Measurements from ENCODE around the gene PCOLCE2. TPM values are rescaled to one million over a fixed set of nuclear protein-coding genes. Genes with fewer than 3 reads are reported as not detected.

PCOLCE2 gene
- total RNA-seq, 1 donor from 2014 or later, result 23.3 TPM

GRCh38 chr3:142839831-142840230 is 49.1 kb downstream of the PCOLCE2 start:
- H3K9me3 ChIP-seq, result no peaks in the 10 kb centered on the region
- H3K4me3 ChIP-seq, result no peak overlapping the region
- no peaks in the 10 kb centered on the region for H3K27me3 ChIP-seq
- intact Hi-C loops (cut with DNase I), result no loop called here
- no peak for DNase-seq
- no peaks in the 10 kb centered on the region for H3K36me3 ChIP-seq
- ATAC-seq, result no peak
- no peak overlapping the region for H3K27ac ChIP-seq
- no peaks in the 10 kb centered on the region for H3K4me1 ChIP-seq
- TF ChIP-seq, protein P1, sequence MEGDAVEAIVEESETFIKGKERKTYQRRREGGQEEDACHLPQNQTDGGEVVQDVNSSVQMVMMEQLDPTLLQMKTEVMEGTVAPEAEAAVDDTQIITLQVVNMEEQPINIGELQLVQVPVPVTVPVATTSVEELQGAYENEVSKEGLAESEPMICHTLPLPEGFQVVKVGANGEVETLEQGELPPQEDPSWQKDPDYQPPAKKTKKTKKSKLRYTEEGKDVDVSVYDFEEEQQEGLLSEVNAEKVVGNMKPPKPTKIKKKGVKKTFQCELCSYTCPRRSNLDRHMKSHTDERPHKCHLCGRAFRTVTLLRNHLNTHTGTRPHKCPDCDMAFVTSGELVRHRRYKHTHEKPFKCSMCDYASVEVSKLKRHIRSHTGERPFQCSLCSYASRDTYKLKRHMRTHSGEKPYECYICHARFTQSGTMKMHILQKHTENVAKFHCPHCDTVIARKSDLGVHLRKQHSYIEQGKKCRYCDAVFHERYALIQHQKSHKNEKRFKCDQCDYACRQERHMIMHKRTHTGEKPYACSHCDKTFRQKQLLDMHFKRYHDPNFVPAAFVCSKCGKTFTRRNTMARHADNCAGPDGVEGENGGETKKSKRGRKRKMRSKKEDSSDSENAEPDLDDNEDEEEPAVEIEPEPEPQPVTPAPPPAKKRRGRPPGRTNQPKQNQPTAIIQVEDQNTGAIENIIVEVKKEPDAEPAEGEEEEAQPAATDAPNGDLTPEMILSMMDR (IDR thresholded peaks at IDR 0.05), result no peak

DNA sequence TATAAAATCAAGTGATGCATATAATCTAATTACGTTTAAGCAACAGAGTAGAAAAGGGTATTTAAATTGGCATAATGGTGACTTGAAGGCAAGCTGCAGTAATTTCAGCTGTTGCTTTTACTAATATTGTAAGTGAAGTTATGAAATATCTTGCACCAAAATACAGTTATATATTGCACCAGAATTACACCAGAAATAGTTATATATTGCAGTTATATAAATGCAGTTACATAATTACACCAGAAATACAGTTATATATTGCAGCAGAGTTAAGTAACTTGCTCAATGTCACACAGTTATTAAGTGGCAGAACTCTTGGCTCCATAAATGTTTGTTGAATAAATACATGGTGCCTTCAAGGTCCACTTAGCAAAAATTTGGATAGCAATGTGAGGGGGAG is 51.4 kb downstream of the PCOLCE2 start:
- Histone ChIP-seq H3K36me3 (no peaks in the 10 kb centered on the region), H3K4me3 (no peak overlapping the region), H3K27ac (no peak overlapping the region), H3K9me3 (no peaks in the 10 kb centered on the region), H3K4me1 (no peaks in the 10 kb centered on the region), H3K27me3 (no peaks in the 10 kb centered on the region)
- TF ChIP-seq, protein P1 (IDR thresholded peaks at IDR 0.05), result no peak
- no peak for ATAC-seq
- DNase-seq, result no peak
- intact Hi-C loops (cut with DNase I), result no loop called here

GRCh38 chr3:142828703-142829305 is 60.1 kb downstream of the PCOLCE2 start:
- TF ChIP-seq, protein P1 (IDR thresholded peaks at IDR 0.05), result peak; percentile 76
- intact Hi-C loops (cut with DNase I), result no loop called here
- H3K4me3 ChIP-seq, result no peak overlapping the region
- peak; percentile 99 for ATAC-seq
- H3K36me3 ChIP-seq, result no peaks in the 10 kb centered on the region
- no peaks in the 10 kb centered on the region for H3K27me3 ChIP-seq
- H3K4me1 ChIP-seq, result no peaks in the 10 kb centered on the region
- peak; percentile 83 for DNase-seq
- no peak overlapping the region for H3K27ac ChIP-seq
- no peaks in the 10 kb centered on the region for H3K9me3 ChIP-seq

DNA sequence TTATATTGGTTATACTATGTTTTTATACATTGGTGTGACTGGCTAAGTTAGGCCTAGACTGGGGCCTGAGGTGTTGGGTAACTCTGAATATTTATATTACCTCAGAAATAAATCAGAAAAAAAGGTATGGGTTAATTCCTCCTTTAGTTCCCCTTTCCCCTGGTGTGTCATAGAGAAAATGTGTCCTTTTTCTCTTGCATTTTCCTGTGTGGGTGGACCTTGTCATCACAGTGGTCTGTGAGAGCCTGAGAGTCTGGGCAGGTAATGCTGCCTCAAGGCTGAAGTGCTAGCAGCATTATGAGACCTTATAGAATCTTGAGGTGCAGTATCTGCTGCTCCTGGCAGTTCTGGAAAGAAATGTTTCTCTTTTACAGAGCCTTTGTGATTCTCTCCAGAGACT is 69.7 kb downstream of the PCOLCE2 start:
- H3K9me3 ChIP-seq, result no peaks in the 10 kb centered on the region
- H3K4me1 ChIP-seq, result no peaks in the 10 kb centered on the region
- ATAC-seq (no peak), DNase-seq (no peak)
- no peak overlapping the region for H3K27ac ChIP-seq
- TF ChIP-seq, protein P1 (IDR thresholded peaks at IDR 0.05), result no peak
- intact Hi-C loops (cut with DNase I), result no loop called here
- no peak overlapping the region for H3K4me3 ChIP-seq
- no peaks in the 10 kb centered on the region for H3K36me3 ChIP-seq
- no peaks in the 10 kb centered on the region for H3K27me3 ChIP-seq

DNA sequence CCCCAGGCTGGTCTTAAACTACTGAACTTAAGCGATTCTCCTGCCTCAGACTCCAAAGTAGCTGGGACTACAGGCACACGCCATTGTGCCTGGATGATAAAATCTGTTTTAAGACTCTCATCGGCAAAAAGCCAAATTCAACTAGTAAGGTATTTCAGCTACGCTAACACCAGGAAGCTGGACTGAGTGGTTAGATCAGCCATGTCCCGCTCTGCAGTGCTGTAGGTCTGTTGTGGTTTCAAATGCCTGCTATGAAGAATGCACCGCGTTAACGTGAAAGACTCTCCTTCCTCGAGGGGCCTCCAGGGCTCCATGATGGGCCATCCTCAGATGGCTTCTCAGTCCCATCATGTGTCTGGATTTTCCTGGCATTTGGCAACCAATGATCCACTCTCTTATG is 70.2 kb downstream of the PCOLCE2 start:
- H3K36me3 ChIP-seq, result no peaks in the 10 kb centered on the region

More for the DNA sequence above, 70.2 kb downstream of the PCOLCE2 start:
- ATAC-seq (no peak), DNase-seq (no peak)
- no peaks in the 10 kb centered on the region for H3K4me1 ChIP-seq
- intact Hi-C loops (cut with DNase I), result no loop called here
- TF ChIP-seq, protein P1 (IDR thresholded peaks at IDR 0.05), result no peak
- no peaks in the 10 kb centered on the region for H3K27me3 ChIP-seq
- no peak overlapping the region for H3K4me3 ChIP-seq
- H3K9me3 ChIP-seq, result no peaks in the 10 kb centered on the region
- no peak overlapping the region for H3K27ac ChIP-seq
